Vagina (tissue), 2 donors: ENCODE results near the gene ZNF629.

Experiments used
- POLR2AphosphoS5 ChIP-seq, 2 donors: sonication (generic); formaldehyde crosslinking; IDR thresholded peaks; one replicate each; pipeline ENCODE4 v1.9.0; 2017; ENCODE audit warnings: antibody characterized with exemption in 2 of 2, mild to moderate bottlenecking in 2 of 2, low read depth in 1 of 2; ENCODE audit not compliant: insufficient read depth in 1 of 2
- TF ChIP-seq, protein P1 (sequence below), 3 experiments: fragments of 450-650 bp in 2 of 3; fragments of 200-600 bp in 1 of 3; sonication (generic) in 1 of 3; IDR thresholded peaks; one replicate each; pipeline ENCODE4 v1.5.1; 2017 to 2019; ENCODE audit warnings: antibody characterized with exemption in 3 of 3, mild to moderate bottlenecking in 2 of 3, moderate library complexity in 2 of 3

DNA sequence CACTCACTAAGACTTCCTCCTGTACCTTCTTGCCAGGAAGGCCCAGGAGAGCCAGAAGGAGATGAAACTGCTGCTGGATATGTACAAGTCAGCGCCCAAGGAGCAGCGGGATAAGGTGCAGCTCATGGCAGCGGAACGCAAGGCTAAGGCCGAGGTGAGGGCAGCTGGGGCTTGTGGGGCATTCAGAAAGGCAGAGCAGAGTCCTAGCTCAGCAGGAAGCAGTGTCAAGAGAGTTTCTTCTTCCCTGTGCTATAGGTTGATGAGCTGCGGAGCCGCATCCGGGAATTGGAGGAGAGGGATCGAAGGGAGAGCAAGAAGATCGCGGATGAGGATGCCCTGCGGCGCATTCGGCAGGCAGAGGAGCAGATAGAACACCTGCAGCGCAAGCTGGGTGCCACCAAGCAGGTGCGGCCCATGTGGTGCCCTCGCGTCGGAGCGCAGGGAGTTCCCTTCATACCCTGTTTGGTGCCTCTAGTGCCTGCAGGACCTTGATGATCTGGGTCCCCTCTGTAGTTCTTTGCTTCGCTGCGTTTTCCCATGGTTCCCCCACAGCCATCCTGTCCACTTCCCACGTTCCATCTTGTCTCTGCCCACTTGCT is 18.3 kb downstream of the ZNF629 start:
- TF ChIP-seq, protein P1, sequence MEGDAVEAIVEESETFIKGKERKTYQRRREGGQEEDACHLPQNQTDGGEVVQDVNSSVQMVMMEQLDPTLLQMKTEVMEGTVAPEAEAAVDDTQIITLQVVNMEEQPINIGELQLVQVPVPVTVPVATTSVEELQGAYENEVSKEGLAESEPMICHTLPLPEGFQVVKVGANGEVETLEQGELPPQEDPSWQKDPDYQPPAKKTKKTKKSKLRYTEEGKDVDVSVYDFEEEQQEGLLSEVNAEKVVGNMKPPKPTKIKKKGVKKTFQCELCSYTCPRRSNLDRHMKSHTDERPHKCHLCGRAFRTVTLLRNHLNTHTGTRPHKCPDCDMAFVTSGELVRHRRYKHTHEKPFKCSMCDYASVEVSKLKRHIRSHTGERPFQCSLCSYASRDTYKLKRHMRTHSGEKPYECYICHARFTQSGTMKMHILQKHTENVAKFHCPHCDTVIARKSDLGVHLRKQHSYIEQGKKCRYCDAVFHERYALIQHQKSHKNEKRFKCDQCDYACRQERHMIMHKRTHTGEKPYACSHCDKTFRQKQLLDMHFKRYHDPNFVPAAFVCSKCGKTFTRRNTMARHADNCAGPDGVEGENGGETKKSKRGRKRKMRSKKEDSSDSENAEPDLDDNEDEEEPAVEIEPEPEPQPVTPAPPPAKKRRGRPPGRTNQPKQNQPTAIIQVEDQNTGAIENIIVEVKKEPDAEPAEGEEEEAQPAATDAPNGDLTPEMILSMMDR (IDR thresholded peaks at IDR 0.05): no peak
- no peak for TF ChIP-seq POLR2AphosphoS5 (IDR thresholded peaks at IDR 0.05; ENCODE audit: insufficient read depth in 1 of 2, low read depth in 1 of 2)
